Fibroblast of lung (primary cell): Measurements from ENCODE around the gene PDSS2. TPM values are rescaled to one million over a fixed set of nuclear protein-coding genes. Genes with fewer than 3 reads are reported as not detected.
A peak's percentile ranks its signal among the peaks of the same experiment; 100 is the strongest.

Source experiments
- DNase-seq, 2 donors: peaks; one replicate each; pipeline versions ENCODE4 v3.0.0 to v3.0.0-alpha.2; 2010; ENCODE audit warnings: low read depth in 2 of 2
- H2AFZ ChIP-seq: 2 replicates; pipeline ENCODE4 v1.5.1; 2012; ENCODE audit warnings: low read length, control low read depth, inconsistent platforms
- H3K27ac ChIP-seq: 2 replicates; pipeline ENCODE4 v1.5.1; 2011; ENCODE audit warnings: low read length, control low read depth; ENCODE audit not compliant: insufficient read depth
- H3K27me3 ChIP-seq: 2 replicates; pipeline ENCODE4 v1.5.1; 2011; ENCODE audit warnings: mild to moderate bottlenecking, low read length; ENCODE audit not compliant: control insufficient read depth, insufficient read depth
- H3K36me3 ChIP-seq: 2 replicates; pipeline ENCODE4 v1.5.1; 2011; ENCODE audit warnings: low read length; ENCODE audit not compliant: control insufficient read depth, insufficient read depth
- H3K4me1 ChIP-seq: 2 replicates; pipeline ENCODE4 v1.5.1; 2011; ENCODE audit warnings: low read length; ENCODE audit not compliant: control insufficient read depth, insufficient read depth; ENCODE audit errors: extremely low read depth
- H3K4me2 ChIP-seq: 2 replicates; pipeline ENCODE4 v1.5.1; 2011; ENCODE audit warnings: low read length, control low read depth; ENCODE audit not compliant: insufficient read depth; ENCODE audit errors: extremely low read depth
- H3K4me3 ChIP-seq, 4 experiments: fragments of 200-600 bp in 1 of 4; sonication (generic) in 1 of 4; replicated peaks in 1 of 4; 2 replicates each; pipeline ENCODE4 v1.5.1; 2011 to 2016; ENCODE audit warnings: low read length in 4 of 4, low read depth in 3 of 4, mild to moderate bottlenecking in 3 of 4, control low read depth in 2 of 4, inconsistent platforms in 1 of 4, mixed read lengths in 1 of 4; ENCODE audit not compliant: insufficient read depth in 1 of 4; ENCODE audit errors: control extremely low read depth in 1 of 4
- H3K79me2 ChIP-seq: 2 replicates; pipeline ENCODE4 v1.5.1; 2012; ENCODE audit warnings: mild to moderate bottlenecking, low read length, inconsistent platforms; ENCODE audit not compliant: control insufficient read depth, insufficient read depth
- H3K9ac ChIP-seq: 2 replicates; pipeline ENCODE4 v1.5.1; 2011; ENCODE audit warnings: mild to moderate bottlenecking, low read length, control low read depth; ENCODE audit not compliant: insufficient read depth
- H3K9me3 ChIP-seq: 2 replicates; pipeline ENCODE4 v1.5.1; 2012; ENCODE audit warnings: low read depth, low read length; ENCODE audit not compliant: control insufficient read depth, insufficient read depth
- H4K20me1 ChIP-seq: 2 replicates; pipeline ENCODE4 v1.5.1; 2011; ENCODE audit warnings: low read length; ENCODE audit not compliant: control insufficient read depth, insufficient read depth; ENCODE audit errors: extremely low read depth
- CTCF ChIP-seq, 2 donors: IDR thresholded peaks in 1 of 2; conservative IDR thresholded peaks in 1 of 2; 1 replicate in 1 of 2; 2 replicates in 1 of 2; pipeline ENCODE4 v1.5.1; 2011 to 2012; ENCODE audit warnings: low read length in 2 of 2, control low read depth in 1 of 2, inconsistent platforms in 1 of 2, low read depth in 1 of 2, mild to moderate bottlenecking in 1 of 2
- EZH2 ChIP-seq: IDR thresholded peaks from 2 replicates; pipeline ENCODE4 v1.5.1; 2012; ENCODE audit warnings: low read length, control low read depth, mild to moderate bottlenecking; ENCODE audit errors: missing control alignments
- polyA plus RNA-seq, 2 donors: library from polyadenylated mRNA; depleted of rRNA in 1 of 2; stranded (reverse) in 1 of 2; unstranded in 1 of 2; fragments of >200 nt; gene quantifications; 2 replicates each; pipeline ENCODE4 v1.2.1, GENCODE V29; 2011 to 2012; ENCODE audit warnings: missing spikeins in 1 of 2
- total RNA-seq: library from RNA; depleted of rRNA; stranded (reverse); fragments of >200 nt; gene quantifications from 2 replicates; pipeline ENCODE4 v1.2.1, GENCODE V29; 2014

Gene PDSS2
- total and polyA plus RNA-seq, 2 donors (not counting 1 experiment from before 2014, with no cell fraction given): 12.1 to 13.8 TPM

DNA sequence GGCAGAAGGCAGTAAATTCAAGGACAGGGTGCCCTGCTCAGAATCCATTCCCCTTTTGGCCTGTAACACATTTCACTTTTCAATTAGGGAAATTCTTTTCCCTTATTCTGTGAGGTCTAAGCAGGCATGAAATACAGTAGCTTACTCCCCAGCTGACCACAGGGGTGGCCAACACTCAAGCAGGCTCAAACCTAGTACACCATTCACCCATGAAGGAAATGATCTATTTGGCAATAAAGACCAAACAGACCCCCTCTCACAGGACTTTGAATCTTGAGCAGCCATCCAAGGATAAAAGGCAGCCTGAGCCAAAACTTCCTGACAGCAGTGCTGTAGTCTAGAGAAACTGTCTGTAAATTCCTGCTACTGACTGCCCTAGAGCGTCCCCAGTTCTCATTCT lies 17.7 kb downstream of the PDSS2 start:
- Histone ChIP-seq H3K4me3 (no peak overlapping the region), H3K27me3 (no peaks in the 10 kb centered on the region), H3K4me1 (peaks cover 3% of the 10 kb centered on the region), H3K4me2 (no peak overlapping the region), H3K79me2 (no peaks in the 10 kb centered on the region), H4K20me1 (no peaks in the 10 kb centered on the region), H3K27ac (no peak overlapping the region), H3K36me3 (no peaks in the 10 kb centered on the region), H3K9me3 (no peaks in the 10 kb centered on the region), H2AFZ (no peak overlapping the region), H3K9ac (no peak overlapping the region)
- TF ChIP-seq CTCF (conservative IDR thresholded peaks at IDR 0.05 in 1 of 2, IDR thresholded peaks at IDR 0.05 in 1 of 2; ENCODE audit: low read depth in 1 of 2, low read length in 2 of 2): no peak
- TF ChIP-seq EZH2: no peak
- DNase-seq: no peak

GRCh38 chr6:107440936-107441335 lies 18.4 kb downstream of the PDSS2 start:
- Histone ChIP-seq H3K4me2 (no peak overlapping the region), H3K27ac (no peak overlapping the region), H3K36me3 (no peaks in the 10 kb centered on the region), H3K4me1 (peaks cover 4% of the 10 kb centered on the region), H2AFZ (no peak overlapping the region), H3K79me2 (no peaks in the 10 kb centered on the region), H3K9ac (no peak overlapping the region), H4K20me1 (no peaks in the 10 kb centered on the region), H3K9me3 (no peaks in the 10 kb centered on the region), H3K27me3 (no peaks in the 10 kb centered on the region), H3K4me3 (no peak overlapping the region)
- no peak for DNase-seq
- TF ChIP-seq EZH2: no peak
- no peak for TF ChIP-seq CTCF (conservative IDR thresholded peaks at IDR 0.05 in 1 of 2, IDR thresholded peaks at IDR 0.05 in 1 of 2; ENCODE audit: low read depth in 1 of 2, low read length in 2 of 2)

GRCh38 chr6:107439406-107439805 lies 20.0 kb downstream of the PDSS2 start:
- Histone ChIP-seq H3K27ac (no peak overlapping the region), H3K4me3 (no peak overlapping the region), H3K9ac (no peak overlapping the region), H3K4me1 (peaks cover 4% of the 10 kb centered on the region), H3K9me3 (no peaks in the 10 kb centered on the region), H3K4me2 (no peak overlapping the region), H3K36me3 (no peaks in the 10 kb centered on the region), H4K20me1 (no peaks in the 10 kb centered on the region), H3K79me2 (no peaks in the 10 kb centered on the region), H3K27me3 (no peaks in the 10 kb centered on the region), H2AFZ (no peak overlapping the region)
- no peak for TF ChIP-seq EZH2
- no peak for TF ChIP-seq CTCF (conservative IDR thresholded peaks at IDR 0.05 in 1 of 2, IDR thresholded peaks at IDR 0.05 in 1 of 2; ENCODE audit: low read depth in 1 of 2, low read length in 2 of 2)
- DNase-seq: peak in 1 of 2 donors; percentile 8
